DOHH2 (cell line): ENCODE results near the gene SIX2.

ENCODE experiments used
- H3F3A ChIP-seq: fragments of 200-600 bp; sonication (generic), shearing (Covaris generic); 2 replicates; pipeline ENCODE4 v1.6.0; 2016; ENCODE audit warnings: antibody characterized with exemption, mild to moderate bottlenecking; ENCODE audit not compliant: control insufficient read depth, insufficient read depth
- H3K27ac ChIP-seq: fragments of 200-600 bp; sonication (generic); 2 replicates; pipeline ENCODE4 v1.5.1; 2014; ENCODE audit warnings: low read depth, mild to moderate bottlenecking, low read length, moderate library complexity
- H3K27me3 ChIP-seq: fragments of 200-600 bp; sonication (generic); 2 replicates; pipeline ENCODE4 v1.6.1; 2014; ENCODE audit warnings: mild to moderate bottlenecking, low read length, mixed read lengths; ENCODE audit not compliant: control insufficient read depth
- H3K36me3 ChIP-seq: fragments of 200-600 bp; sonication (generic); 2 replicates; pipeline ENCODE4 v1.6.1; 2014; ENCODE audit warnings: mild to moderate bottlenecking, low read length, moderate library complexity, mixed read lengths; ENCODE audit not compliant: control insufficient read depth
- H3K4me1 ChIP-seq: fragments of 200-600 bp; sonication (generic); 2 replicates; pipeline ENCODE4 v1.6.1; 2014; ENCODE audit warnings: mild to moderate bottlenecking, low read length, mixed read lengths; ENCODE audit not compliant: control insufficient read depth
- H3K4me2 ChIP-seq: fragments of 200-600 bp; sonication (generic); 2 replicates; pipeline ENCODE4 v1.6.0; 2014; ENCODE audit warnings: mild to moderate bottlenecking, low read length, moderate library complexity
- H3K4me3 ChIP-seq: fragments of 200-600 bp; sonication (generic); 2 replicates; pipeline ENCODE4 v1.5.1; 2014; ENCODE audit warnings: mild to moderate bottlenecking, low read length, mixed read lengths
- H3K79me2 ChIP-seq: fragments of 200-600 bp; sonication (generic); 2 replicates; pipeline ENCODE4 v1.6.1; 2014; ENCODE audit warnings: mild to moderate bottlenecking, low read length, mixed read lengths; ENCODE audit not compliant: control insufficient read depth
- H3K9me2 ChIP-seq: fragments of 200-600 bp; sonication (generic); replicated peaks from 2 replicates; pipeline ENCODE4 v1.6.1; 2014; ENCODE audit warnings: mild to moderate bottlenecking, low read length, mixed read lengths; ENCODE audit not compliant: control insufficient read depth
- H3K9me3 ChIP-seq: fragments of 200-600 bp; sonication (generic); 2 replicates; pipeline ENCODE4 v1.6.1; 2014; ENCODE audit warnings: antibody characterized with exemption, low read length, mixed read lengths; ENCODE audit not compliant: control insufficient read depth, insufficient read depth
- H4K20me1 ChIP-seq: fragments of 200-600 bp; sonication (generic); 2 replicates; pipeline ENCODE4 v1.6.0; 2014; ENCODE audit warnings: low read depth, mild to moderate bottlenecking, antibody characterized with exemption, low read length, moderate library complexity; ENCODE audit not compliant: control insufficient read depth, insufficient read depth
- EZH2phosphoT487 ChIP-seq: fragments of 200-600 bp; sonication (generic); IDR thresholded peaks from 2 replicates; pipeline ENCODE4 v1.6.1; 2017; ENCODE audit warnings: borderline replicate concordance, mild to moderate bottlenecking, antibody characterized with exemption, low read length, moderate library complexity, mixed read lengths
- TF ChIP-seq, protein P1 (sequence below): fragments of 200-600 bp; sonication (generic); IDR thresholded peaks from one replicate; pipeline ENCODE4 v1.5.1; 2014; ENCODE audit warnings: antibody characterized with exemption, mild to moderate bottlenecking, low read depth, low read length; ENCODE audit not compliant: poor library complexity, severe bottlenecking

The SIX2 gene

DNA sequence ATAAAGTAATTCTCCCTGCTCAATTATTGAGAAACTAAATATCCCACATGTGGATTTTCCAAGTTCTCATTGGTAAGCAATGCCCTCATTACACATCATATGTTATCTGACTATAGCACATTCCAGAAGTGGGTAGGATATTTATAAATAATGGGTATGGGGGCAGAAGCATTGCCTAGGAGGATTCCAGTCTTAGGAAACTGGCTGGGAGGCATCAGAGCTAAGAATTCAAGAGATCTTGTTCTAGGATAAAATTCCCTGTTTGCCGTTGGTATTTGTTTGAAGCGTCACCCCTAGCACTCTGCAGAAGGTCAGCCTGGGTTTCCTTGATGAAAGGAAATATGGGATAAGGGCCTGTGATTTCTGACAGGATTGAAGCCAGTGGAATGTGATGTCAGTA, 20.1 kb downstream of the SIX2 start:
- Histone ChIP-seq H3K4me1 (no peaks in the 10 kb centered on the region), H3K4me2 (no peak overlapping the region), H3K27me3 (peaks cover 4% of the 10 kb centered on the region), H3K36me3 (no peaks in the 10 kb centered on the region), H3K9me2 (no peaks in the 10 kb centered on the region), H3K79me2 (no peaks in the 10 kb centered on the region), H3K9me3 (no peaks in the 10 kb centered on the region), H3K4me3 (no peak overlapping the region), H3F3A (no peaks in the 10 kb centered on the region), H3K27ac (no peak overlapping the region), H4K20me1 (no peaks in the 10 kb centered on the region)
- TF ChIP-seq EZH2phosphoT487: no peak
- TF ChIP-seq, protein P1, sequence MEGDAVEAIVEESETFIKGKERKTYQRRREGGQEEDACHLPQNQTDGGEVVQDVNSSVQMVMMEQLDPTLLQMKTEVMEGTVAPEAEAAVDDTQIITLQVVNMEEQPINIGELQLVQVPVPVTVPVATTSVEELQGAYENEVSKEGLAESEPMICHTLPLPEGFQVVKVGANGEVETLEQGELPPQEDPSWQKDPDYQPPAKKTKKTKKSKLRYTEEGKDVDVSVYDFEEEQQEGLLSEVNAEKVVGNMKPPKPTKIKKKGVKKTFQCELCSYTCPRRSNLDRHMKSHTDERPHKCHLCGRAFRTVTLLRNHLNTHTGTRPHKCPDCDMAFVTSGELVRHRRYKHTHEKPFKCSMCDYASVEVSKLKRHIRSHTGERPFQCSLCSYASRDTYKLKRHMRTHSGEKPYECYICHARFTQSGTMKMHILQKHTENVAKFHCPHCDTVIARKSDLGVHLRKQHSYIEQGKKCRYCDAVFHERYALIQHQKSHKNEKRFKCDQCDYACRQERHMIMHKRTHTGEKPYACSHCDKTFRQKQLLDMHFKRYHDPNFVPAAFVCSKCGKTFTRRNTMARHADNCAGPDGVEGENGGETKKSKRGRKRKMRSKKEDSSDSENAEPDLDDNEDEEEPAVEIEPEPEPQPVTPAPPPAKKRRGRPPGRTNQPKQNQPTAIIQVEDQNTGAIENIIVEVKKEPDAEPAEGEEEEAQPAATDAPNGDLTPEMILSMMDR: no peak

DNA sequence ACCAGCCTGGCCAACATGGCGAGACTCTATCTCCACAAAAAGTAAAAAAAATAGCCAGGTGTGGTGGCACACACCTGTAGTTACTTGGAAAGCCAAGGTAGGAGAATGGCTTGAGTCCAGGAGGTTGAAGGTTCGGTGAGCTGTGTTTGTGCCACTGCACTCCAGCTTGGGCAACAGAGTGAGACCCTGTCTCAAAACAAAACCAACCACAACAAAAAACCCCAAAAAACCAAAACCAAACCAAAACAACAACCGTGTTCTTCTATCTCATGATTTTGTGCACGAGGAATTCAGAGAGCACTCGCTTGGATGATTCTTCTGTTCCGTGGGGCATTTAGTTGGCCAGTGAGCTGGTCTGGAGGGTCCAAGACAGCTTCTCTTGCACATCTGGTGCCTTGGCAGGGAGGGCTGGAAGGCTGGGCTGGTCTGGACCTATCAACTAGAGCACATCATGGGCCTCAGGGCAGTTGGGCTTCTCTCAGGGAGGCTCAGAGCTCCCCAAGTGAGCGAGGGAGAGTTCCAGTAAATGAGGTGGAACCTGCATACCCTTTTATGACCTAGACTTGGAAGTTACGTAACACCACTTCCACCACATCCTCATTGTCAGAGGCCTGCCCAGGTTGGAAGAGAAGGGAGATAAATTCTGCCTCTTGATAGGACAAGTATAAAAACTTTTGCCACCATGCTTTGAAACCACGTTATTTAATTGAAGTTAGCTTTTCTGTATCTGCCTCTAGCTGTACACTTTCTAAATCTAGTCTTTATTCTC, 25.2 kb downstream of the SIX2 start:
- Histone ChIP-seq H3F3A (no peaks in the 10 kb centered on the region), H3K36me3 (no peaks in the 10 kb centered on the region), H3K9me2 (no peaks in the 10 kb centered on the region), H3K27ac (no peak overlapping the region), H4K20me1 (no peaks in the 10 kb centered on the region), H3K27me3 (no peaks in the 10 kb centered on the region), H3K4me2 (no peak overlapping the region), H3K79me2 (no peaks in the 10 kb centered on the region), H3K9me3 (no peaks in the 10 kb centered on the region), H3K4me3 (no peak overlapping the region), H3K4me1 (no peaks in the 10 kb centered on the region)
- no peak for TF ChIP-seq EZH2phosphoT487
- TF ChIP-seq, protein P1: no peak

DNA sequence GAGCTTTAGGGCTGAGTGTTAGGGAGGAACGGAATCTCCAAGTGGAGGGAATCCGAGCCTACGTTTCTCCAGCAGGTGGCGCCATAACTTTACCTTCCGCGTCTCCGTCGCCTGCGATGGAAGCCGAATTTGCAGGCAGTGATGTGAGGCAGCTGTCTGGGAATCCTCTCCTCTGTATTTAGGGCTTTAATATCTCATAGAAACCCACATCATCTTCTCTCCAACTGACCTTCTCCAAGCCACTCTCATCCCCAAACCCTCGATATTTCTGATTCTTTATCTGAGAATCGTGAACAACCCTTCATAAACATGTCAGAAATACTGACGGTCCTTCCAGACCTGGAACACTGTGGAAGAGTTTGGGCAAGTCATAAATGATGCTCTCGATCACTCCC, 27.5 kb downstream of the SIX2 start:
- Histone ChIP-seq H3K79me2 (no peaks in the 10 kb centered on the region), H3K9me2 (no peaks in the 10 kb centered on the region), H3K9me3 (no peaks in the 10 kb centered on the region), H3K27me3 (no peaks in the 10 kb centered on the region), H3F3A (no peaks in the 10 kb centered on the region), H3K36me3 (no peaks in the 10 kb centered on the region), H4K20me1 (no peaks in the 10 kb centered on the region), H3K4me2 (no peak overlapping the region), H3K4me1 (no peaks in the 10 kb centered on the region), H3K27ac (no peak overlapping the region), H3K4me3 (no peak overlapping the region)
- TF ChIP-seq, protein P1: peak; percentile 81
- TF ChIP-seq EZH2phosphoT487: no peak
